ENCODE results near the gene SLC41A1. TPM values are rescaled to one million over a fixed set of nuclear protein-coding genes. Genes with fewer than 3 reads are reported as not detected.

The SLC41A1 gene
- total RNA-seq, 3 donors from 2014 or later = 32.2 to 36.6 (median 32.4) TPM

DNA sequence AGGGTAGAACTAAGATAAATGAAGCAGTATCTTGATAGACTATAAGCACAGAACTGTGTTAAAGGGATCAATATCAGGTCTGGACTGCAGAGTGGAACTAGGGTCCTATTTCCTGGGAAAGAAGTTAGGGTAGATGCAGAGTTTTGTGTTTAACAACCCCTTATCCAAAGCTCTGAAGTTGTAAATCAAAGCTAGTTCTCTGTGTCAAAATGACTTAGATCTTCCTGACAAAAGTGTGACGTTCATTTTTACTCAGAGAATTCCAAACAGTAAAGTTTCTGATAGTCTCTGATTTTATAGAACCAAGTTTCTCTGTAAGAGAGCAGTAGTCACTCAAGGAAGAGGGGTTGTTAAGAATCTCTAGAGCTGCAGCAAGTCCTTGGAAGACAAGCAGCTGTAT lies 71.3 kb downstream of the SLC41A1 start:
- peaks cover 48% of the 10 kb centered on the region for H3K4me1 Mint-ChIP-seq (ENCODE audit: low read depth)
- H3K4me3 Mint-ChIP-seq = no peak overlapping the region
- ATAC-seq = no peak

DNA sequence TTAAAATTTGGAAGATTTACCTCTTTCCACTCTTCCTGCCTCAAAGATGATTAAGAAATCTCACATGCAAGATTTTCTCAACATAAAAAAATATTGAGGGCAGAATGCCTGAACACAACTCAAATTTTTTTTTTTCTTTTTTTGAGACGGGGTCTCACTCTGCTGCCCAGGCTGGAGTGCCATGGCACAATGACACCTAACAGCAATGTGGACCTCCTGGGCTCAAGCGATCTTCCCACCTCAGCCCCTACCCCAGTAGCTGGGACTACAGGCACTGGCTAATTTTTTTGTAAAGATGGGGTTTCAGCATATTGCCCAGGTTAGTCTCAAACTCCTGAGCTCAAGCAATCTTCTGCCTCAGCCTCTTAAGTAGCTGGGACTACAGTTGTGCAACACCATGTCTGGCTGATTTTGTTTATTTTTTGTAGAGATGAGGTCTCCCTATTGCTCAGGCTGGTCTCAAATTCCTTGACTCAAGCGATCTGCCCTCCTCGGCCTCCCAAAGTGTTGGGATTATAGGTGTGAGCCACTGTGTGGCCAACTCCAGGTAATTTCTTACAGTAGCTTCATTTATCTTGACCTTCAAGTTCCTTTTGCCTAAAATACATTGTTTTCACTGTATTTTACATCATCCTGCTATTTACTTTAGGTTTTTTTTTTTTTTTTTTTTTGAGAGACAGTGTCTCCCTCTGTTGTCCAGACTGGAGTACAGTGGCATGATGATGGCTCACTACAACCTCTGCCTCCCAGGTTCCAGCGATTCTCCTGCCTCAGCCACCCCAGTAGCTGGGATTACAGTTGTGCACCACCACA lies 73.4 kb downstream of the SLC41A1 start:
- peaks cover 8% of the 10 kb centered on the region for H3K36me3 Mint-ChIP-seq (ENCODE audit: insufficient read depth)
- H3K27me3 Mint-ChIP-seq (ENCODE audit: low read depth) = no peaks in the 10 kb centered on the region
- DNase-seq = no peak
- H3K4me1 Mint-ChIP-seq (ENCODE audit: low read depth) = peaks cover 45% of the 10 kb centered on the region
- no peaks in the 10 kb centered on the region for H3K9me3 Mint-ChIP-seq
- H3K4me3 Mint-ChIP-seq = no peak overlapping the region
- no peak for ATAC-seq

More for the DNA sequence above, 71.3 kb downstream of the SLC41A1 start:
- no peak for DNase-seq
- Mint-ChIP-seq H3K9me3 (no peaks in the 10 kb centered on the region), H3K27me3 (ENCODE audit: low read depth) (no peaks in the 10 kb centered on the region), H3K36me3 (ENCODE audit: insufficient read depth) (peaks cover 5% of the 10 kb centered on the region)

Other genes with a start within 250 kb of the SLC41A1 start
- 100 to 1,000 TPM in 2 of 3 donors, 10 to 100 TPM in 1; 90.7 to 103 (median 101) TPM for gene ELK4, start 181.2 kb downstream of the SLC41A1 start, total RNA-seq
- 1 to 10 TPM in 2 of 3 donors, under 1 TPM in 1; 0.34 to 1.4 (median 1.1) TPM for gene SLC45A3, start 132.7 kb downstream of the SLC41A1 start, total RNA-seq
- gene NUCKS1, start 63.0 kb downstream of the SLC41A1 start, total RNA-seq = 100 to 1,000 TPM in 1 of 3 donors, 10 to 100 TPM in 2; 84.5 to 107 (median 93.4) TPM
- gene RAB29, start 37.7 kb downstream of the SLC41A1 start, total RNA-seq = 10 to 100 TPM; 14.6 to 23.0 (median 19.0) TPM
- gene PM20D1, start 36.9 kb upstream of the SLC41A1 start, total RNA-seq = under 1 TPM in 2 of 3 donors, not detected in 1; 0.20 to 0.24 TPM
- gene SLC26A9, start 130.3 kb upstream of the SLC41A1 start, total RNA-seq = not detected
- gene RAB7B, start 190.2 kb upstream of the SLC41A1 start, total RNA-seq = under 1 TPM in 2 of 3 donors, not detected in 1; 0.05 to 0.24 TPM
- under 1 TPM in 1 of 3 donors, not detected in 2; 0.32 TPM for gene CTSE, start 210.7 kb upstream of the SLC41A1 start, total RNA-seq
- not detected for gene RHEX, start 240.0 kb upstream of the SLC41A1 start, total RNA-seq

Measured in activated T-cell treated with anti-CD3 and anti-CD28 coated beads, Interleukin-2, amount 50 U/mL, for 4 hours (primary cell).